NCI-H460 (cell line): Measurements from ENCODE around the gene TAGLN3. TPM values are rescaled to one million over a fixed set of nuclear protein-coding genes. Genes with fewer than 3 reads are reported as not detected.

ENCODE experiments used
- DNase-seq: peaks from one replicate; pipeline ENCODE4 v3.0.0-alpha.2; 2016; ENCODE audit warnings: low read depth; ENCODE audit errors: extremely low read depth
- total RNA-seq: library from RNA; depleted of rRNA; stranded (reverse); fragments of >200 nt; shearing (Covaris generic); gene quantifications from 2 replicates; pipeline ENCODE4 v1.2.3, GENCODE V29; 2014; rRNA removed

TAGLN3 gene
- total RNA-seq, 1 experiment from 2014 or later, result not detected

- DNase-seq, result peak; percentile 70
Measured at GRCh38 chr3:112043621-112044201, 45.0 kb downstream of the TAGLN3 start.

GRCh38 chr3:112046599-112046998 is 47.9 kb downstream of the TAGLN3 start:
- DNase-seq, result no peak

GRCh38 chr3:112047264-112047663 is 48.5 kb downstream of the TAGLN3 start:
- DNase-seq, result no peak

- no peak for DNase-seq
Measured at GRCh38 chr3:112048911-112049310, 50.2 kb downstream of the TAGLN3 start.

GRCh38 chr3:112053229-112053628 is 54.5 kb downstream of the TAGLN3 start:
- no peak for DNase-seq

GRCh38 chr3:112056451-112056929 is 57.8 kb downstream of the TAGLN3 start:
- DNase-seq, result no peak

- DNase-seq, result no peak
Measured at GRCh38 chr3:112059497-112059896, 60.8 kb downstream of the TAGLN3 start.

- DNase-seq, result no peak
Measured at GRCh38 chr3:112061152-112061551, 62.4 kb downstream of the TAGLN3 start.

Other genes with a start within 250 kb of the TAGLN3 start
- 8.3 and 9.1 TPM in 2 replicates for gene PHLDB2, start 139.7 kb upstream of the TAGLN3 start, total RNA-seq
- gene ABHD10, start 19.9 kb upstream of the TAGLN3 start, total RNA-seq, result 68.6 and 70.3 TPM in 2 replicates
- gene TMPRSS7, start 35.8 kb downstream of the TAGLN3 start, total RNA-seq, result 0.05 TPM in 1 of 2 replicates, not detected in the other
- 2.7 and 2.9 TPM in 2 replicates for gene C3orf52, start 87.5 kb downstream of the TAGLN3 start, total RNA-seq
- not detected in 2 replicates for gene GCSAM, start 134.3 kb downstream of the TAGLN3 start, total RNA-seq